Right kidney (tissue), 1 donor: Measurements from ENCODE around the gene AGPAT3.

Experiments used
- DNase-seq: peaks from one replicate; pipeline ENCODE4 v3.0.0-alpha.2; 2016

Gene AGPAT3

GRCh38 chr21:43861706-43862105 is 3.3 kb upstream of the AGPAT3 start:
- DNase-seq = no peak

GRCh38 chr21:43864313-43864961 is 586 bp upstream of the AGPAT3 start:
- DNase-seq = peak; percentile 76

- peak; percentile 63 for DNase-seq
Observed at GRCh38 chr21:43865540-43866259, 677 bp downstream of the AGPAT3 start.

GRCh38 chr21:43866260-43866629 is 1.2 kb downstream of the AGPAT3 start:
- DNase-seq = peak; percentile 45

GRCh38 chr21:43866659-43867331 is 1.8 kb downstream of the AGPAT3 start:
- DNase-seq = peak; percentile 39

GRCh38 chr21:43867332-43867703 is 2.3 kb downstream of the AGPAT3 start:
- no peak for DNase-seq

- no peak for DNase-seq
Observed at GRCh38 chr21:43867948-43868347, 2.9 kb downstream of the AGPAT3 start.

GRCh38 chr21:43868461-43868860 is 3.4 kb downstream of the AGPAT3 start:
- no peak for DNase-seq

GRCh38 chr21:43869486-43870325 is 4.7 kb downstream of the AGPAT3 start:
- DNase-seq = no peak

GRCh38 chr21:43871487-43871886 is 6.5 kb downstream of the AGPAT3 start:
- no peak for DNase-seq

GRCh38 chr21:43872531-43873197 is 7.6 kb downstream of the AGPAT3 start:
- no peak for DNase-seq

GRCh38 chr21:43873673-43874072 is 8.7 kb downstream of the AGPAT3 start:
- DNase-seq = no peak

GRCh38 chr21:43874085-43874805 is 9.2 kb downstream of the AGPAT3 start:
- no peak for DNase-seq

GRCh38 chr21:43876605-43877004 is 11.6 kb downstream of the AGPAT3 start:
- no peak for DNase-seq

- DNase-seq = no peak
Observed at GRCh38 chr21:43877936-43878575, 13.0 kb downstream of the AGPAT3 start.

GRCh38 chr21:43879348-43880110 is 14.5 kb downstream of the AGPAT3 start:
- DNase-seq = no peak

- no peak for DNase-seq
Observed at GRCh38 chr21:43880111-43880985, 15.3 kb downstream of the AGPAT3 start.

- DNase-seq = no peak
Observed at GRCh38 chr21:43881283-43881682, 16.3 kb downstream of the AGPAT3 start.

- no peak for DNase-seq
Observed at GRCh38 chr21:43881935-43882334, 16.9 kb downstream of the AGPAT3 start.
